KMS-11 (cell line): Measurements from ENCODE around the gene UGT2A2.

Source experiments
- H2AFZ ChIP-seq: fragments of 200-600 bp; sonication (generic); 2 replicates; pipeline ENCODE4 v1.6.1; 2016; ENCODE audit warnings: antibody characterized with exemption, mixed run types, low read depth
- H3K27ac ChIP-seq: fragments of 200-600 bp; sonication (generic); 2 replicates; pipeline ENCODE4 v1.6.1; 2016; ENCODE audit warnings: mild to moderate bottlenecking, mixed run types
- H3K27me3 ChIP-seq: fragments of 200-600 bp; sonication (generic); 2 replicates; pipeline ENCODE4 v1.6.1; 2017; ENCODE audit warnings: mild to moderate bottlenecking, low read depth, mixed run types, moderate library complexity; ENCODE audit not compliant: insufficient read depth
- H3K36me3 ChIP-seq: fragments of 200-600 bp; sonication (generic); 2 replicates; pipeline ENCODE4 v1.6.1; 2017; ENCODE audit warnings: mild to moderate bottlenecking, mixed run types; ENCODE audit not compliant: insufficient read depth
- H3K4me1 ChIP-seq: fragments of 200-600 bp; sonication (generic); 2 replicates; pipeline ENCODE4 v1.6.1; 2016; ENCODE audit warnings: mild to moderate bottlenecking, low read depth, mixed run types; ENCODE audit not compliant: poor library complexity, severe bottlenecking
- H3K4me2 ChIP-seq: fragments of 200-600 bp; sonication (generic); 2 replicates; pipeline ENCODE4 v1.7.0; 2016; ENCODE audit warnings: mild to moderate bottlenecking, mixed run types
- H3K4me3 ChIP-seq: fragments of 200-600 bp; sonication (generic); IDR thresholded peaks from 2 replicates; pipeline ENCODE4 v1.6.1; 2017; ENCODE audit warnings: low read depth, low read length, mixed read lengths; ENCODE audit not compliant: insufficient read depth
- H3K79me2 ChIP-seq: fragments of 200-600 bp; sonication (generic); 2 replicates; pipeline ENCODE4 v1.6.1; 2016; ENCODE audit warnings: low read depth, mixed run types; ENCODE audit not compliant: insufficient read depth
- H3K9ac ChIP-seq: fragments of 200-600 bp; sonication (generic); 2 replicates; pipeline ENCODE4 v1.6.1; 2016; ENCODE audit warnings: mild to moderate bottlenecking, mixed run types
- H4K20me1 ChIP-seq: fragments of 200-600 bp; sonication (generic); 2 replicates; pipeline ENCODE4 v1.6.1; 2016; ENCODE audit warnings: mild to moderate bottlenecking, mixed run types; ENCODE audit not compliant: insufficient read depth
- TF ChIP-seq, protein P1 (sequence below): fragments of 200-600 bp; sonication (generic); conservative IDR thresholded peaks from 2 replicates; pipeline ENCODE4 v1.6.1; 2017; ENCODE audit warnings: low read depth, mild to moderate bottlenecking, antibody characterized with exemption, low read length, moderate library complexity, mixed read lengths

The UGT2A2 gene

DNA sequence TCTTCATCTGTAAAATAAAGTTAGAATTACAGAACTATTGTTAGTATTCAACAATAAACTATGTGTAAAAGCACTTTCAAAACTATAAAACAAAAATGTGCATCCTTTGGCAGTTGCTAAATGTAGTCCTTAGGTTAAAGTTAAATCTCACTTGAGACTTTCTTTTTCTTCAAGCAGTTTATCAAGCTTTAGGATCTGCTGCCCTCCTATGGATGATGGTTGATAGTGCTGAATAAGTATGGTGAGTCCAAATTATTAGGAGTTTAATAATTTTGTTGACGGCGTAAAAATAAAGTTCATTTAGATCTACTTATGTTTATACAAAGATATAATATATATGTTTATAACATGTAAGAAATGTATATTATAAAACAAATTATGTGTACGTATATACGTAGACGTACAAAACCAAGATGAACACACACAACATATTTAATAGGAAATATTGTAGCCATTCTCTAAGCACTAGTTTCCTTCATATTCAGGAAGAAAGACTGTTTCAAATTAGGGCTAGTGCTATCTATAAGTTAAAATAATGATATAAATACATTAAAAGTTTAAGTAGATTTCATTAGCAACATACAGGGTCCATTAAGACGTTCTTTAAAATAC is 22.3 kb downstream of the UGT2A2 start:
- H4K20me1 ChIP-seq, result no peaks in the 10 kb centered on the region
- H3K4me1 ChIP-seq, result peaks cover 5% of the 10 kb centered on the region
- no peak overlapping the region; the same call in 1 of the 2 replicates for H3K4me2 ChIP-seq
- TF ChIP-seq, protein P1, sequence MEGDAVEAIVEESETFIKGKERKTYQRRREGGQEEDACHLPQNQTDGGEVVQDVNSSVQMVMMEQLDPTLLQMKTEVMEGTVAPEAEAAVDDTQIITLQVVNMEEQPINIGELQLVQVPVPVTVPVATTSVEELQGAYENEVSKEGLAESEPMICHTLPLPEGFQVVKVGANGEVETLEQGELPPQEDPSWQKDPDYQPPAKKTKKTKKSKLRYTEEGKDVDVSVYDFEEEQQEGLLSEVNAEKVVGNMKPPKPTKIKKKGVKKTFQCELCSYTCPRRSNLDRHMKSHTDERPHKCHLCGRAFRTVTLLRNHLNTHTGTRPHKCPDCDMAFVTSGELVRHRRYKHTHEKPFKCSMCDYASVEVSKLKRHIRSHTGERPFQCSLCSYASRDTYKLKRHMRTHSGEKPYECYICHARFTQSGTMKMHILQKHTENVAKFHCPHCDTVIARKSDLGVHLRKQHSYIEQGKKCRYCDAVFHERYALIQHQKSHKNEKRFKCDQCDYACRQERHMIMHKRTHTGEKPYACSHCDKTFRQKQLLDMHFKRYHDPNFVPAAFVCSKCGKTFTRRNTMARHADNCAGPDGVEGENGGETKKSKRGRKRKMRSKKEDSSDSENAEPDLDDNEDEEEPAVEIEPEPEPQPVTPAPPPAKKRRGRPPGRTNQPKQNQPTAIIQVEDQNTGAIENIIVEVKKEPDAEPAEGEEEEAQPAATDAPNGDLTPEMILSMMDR, result peak; percentile 81
- no peak overlapping the region for H3K27ac ChIP-seq
- no peak overlapping the region for H2AFZ ChIP-seq
- H3K9ac ChIP-seq, result no peak overlapping the region
- H3K27me3 ChIP-seq, result no peaks in the 10 kb centered on the region
- no peaks in the 10 kb centered on the region for H3K79me2 ChIP-seq
- H3K4me3 ChIP-seq, result no peak overlapping the region
- no peaks in the 10 kb centered on the region for H3K36me3 ChIP-seq

DNA sequence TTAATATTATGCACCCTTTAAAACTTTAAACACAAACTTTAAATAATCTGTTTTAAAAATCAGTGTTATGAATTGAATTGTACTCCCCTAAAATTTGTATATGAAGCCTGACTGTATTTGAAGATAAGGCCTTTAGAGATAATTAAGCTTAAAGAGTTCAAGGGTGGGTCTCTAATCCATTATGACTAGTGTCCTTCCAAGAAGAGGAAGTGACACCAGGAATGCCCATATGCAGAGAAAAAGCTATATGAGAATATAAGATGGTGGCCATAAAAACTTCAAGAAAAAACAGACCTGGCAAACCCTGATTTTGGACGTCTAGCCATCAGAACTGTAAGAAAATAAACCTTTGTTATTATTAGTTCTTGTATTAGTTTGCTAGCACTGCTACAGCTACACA is 29.0 kb downstream of the UGT2A2 start:
- H3K4me2 ChIP-seq, result no peak overlapping the region
- TF ChIP-seq, protein P1, result no peak
- H3K79me2 ChIP-seq, result no peaks in the 10 kb centered on the region
- no peaks in the 10 kb centered on the region for H4K20me1 ChIP-seq
- no peaks in the 10 kb centered on the region for H3K36me3 ChIP-seq
- no peak overlapping the region for H3K9ac ChIP-seq
- H3K27me3 ChIP-seq, result no peaks in the 10 kb centered on the region
- H2AFZ ChIP-seq, result no peak overlapping the region
- H3K4me3 ChIP-seq, result no peak overlapping the region
- no peak overlapping the region for H3K27ac ChIP-seq
- H3K4me1 ChIP-seq, result no peaks in the 10 kb centered on the region

DNA sequence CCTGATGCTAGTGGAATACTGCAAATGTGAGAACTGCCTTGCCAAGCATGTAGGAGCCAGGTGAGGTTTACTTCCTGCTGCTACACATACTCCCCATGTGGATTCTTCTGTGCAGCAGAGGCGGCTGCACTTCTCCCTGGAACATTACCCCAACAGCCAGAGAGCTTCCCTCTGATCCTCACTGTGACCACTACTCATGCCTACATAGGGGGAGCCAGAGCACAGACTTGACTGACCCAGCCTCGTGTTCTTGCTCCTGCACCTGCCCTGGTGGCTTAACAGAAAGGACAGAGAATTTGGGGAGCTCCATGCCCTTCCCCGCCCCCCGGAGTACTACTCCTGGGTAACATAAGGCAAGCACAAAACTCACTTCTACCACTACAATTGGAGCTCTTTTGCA is 38.4 kb downstream of the UGT2A2 start:
- H4K20me1 ChIP-seq, result no peaks in the 10 kb centered on the region
- TF ChIP-seq, protein P1, result no peak
- no peak overlapping the region for H3K4me2 ChIP-seq
- no peaks in the 10 kb centered on the region for H3K36me3 ChIP-seq
- H3K79me2 ChIP-seq, result no peaks in the 10 kb centered on the region
- no peak overlapping the region for H3K4me3 ChIP-seq
- no peak overlapping the region for H3K9ac ChIP-seq
- no peak overlapping the region for H3K27ac ChIP-seq
- no peaks in the 10 kb centered on the region for H3K27me3 ChIP-seq
- no peak overlapping the region for H2AFZ ChIP-seq
- no peaks in the 10 kb centered on the region for H3K4me1 ChIP-seq

GRCh38 chr4:69600013-69600412 is 39.4 kb downstream of the UGT2A2 start:
- Histone ChIP-seq H3K36me3 (no peaks in the 10 kb centered on the region), H3K79me2 (no peaks in the 10 kb centered on the region), H3K9ac (no peak overlapping the region), H3K4me2 (no peak overlapping the region), H3K4me3 (no peak overlapping the region), H3K27me3 (no peaks in the 10 kb centered on the region), H3K27ac (no peak overlapping the region), H3K4me1 (no peaks in the 10 kb centered on the region), H2AFZ (no peak overlapping the region), H4K20me1 (no peaks in the 10 kb centered on the region)
- TF ChIP-seq, protein P1, result no peak
